Spleen (tissue), 11 donors: ENCODE results near the gene ZBTB34. TPM values are rescaled to one million over a fixed set of nuclear protein-coding genes. Genes with fewer than 3 reads are reported as not detected.

Source experiments
- DNase-seq: peaks from one replicate; pipeline ENCODE4 v3.0.0-alpha.2; 2020
- H3K27ac ChIP-seq, 8 donors: fragments of 200-600 bp; sonication (generic) in 7 of 8; 1 replicate in 4 of 8; 2 replicates in 4 of 8; pipeline versions ENCODE4 v1.5.0 to v1.8.0; 2016 to 2021; ENCODE audit warnings: inconsistent platforms in 4 of 8, mild to moderate bottlenecking in 4 of 8, moderate library complexity in 1 of 8
- H3K27me3 ChIP-seq, 7 donors: fragments of 200-600 bp; sonication (generic) in 6 of 7; replicated peaks in 1 of 7; 1 replicate in 4 of 7; 2 replicates in 3 of 7; pipeline versions ENCODE4 v1.5.0 to v1.8.0; 2016 to 2021; ENCODE audit warnings: inconsistent platforms in 3 of 7, mild to moderate bottlenecking in 1 of 7
- H3K36me3 ChIP-seq, 6 donors: fragments of 200-600 bp; sonication (generic) in 5 of 6; 1 replicate in 4 of 6; 2 replicates in 2 of 6; pipeline versions ENCODE4 v1.5.0 to v1.8.0; 2016 to 2021; ENCODE audit warnings: inconsistent platforms in 2 of 6
- H3K4me1 ChIP-seq, 6 donors: fragments of 200-600 bp; sonication (generic) in 5 of 6; 1 replicate in 3 of 6; 2 replicates in 3 of 6; pipeline versions ENCODE4 v1.5.0 to v1.8.0; 2016 to 2021; ENCODE audit warnings: inconsistent platforms in 3 of 6
- H3K4me3 ChIP-seq, 8 donors: fragments of 200-600 bp; sonication (generic) in 7 of 8; 1 replicate in 4 of 8; 2 replicates in 4 of 8; pipeline versions ENCODE4 v1.5.0 to v1.8.0; 2016 to 2021; ENCODE audit warnings: inconsistent platforms in 4 of 8, mild to moderate bottlenecking in 4 of 8, moderate library complexity in 2 of 8
- H3K9me3 ChIP-seq, 8 donors: fragments of 200-600 bp; sonication (generic) in 7 of 8; 1 replicate in 4 of 8; 2 replicates in 4 of 8; pipeline versions ENCODE4 v1.5.0 to v1.8.0; 2016 to 2021; ENCODE audit warnings: inconsistent platforms in 4 of 8
- POLR2A ChIP-seq, 3 donors: fragments of 450-650 bp; IDR thresholded peaks; one replicate each; pipeline ENCODE4 v1.5.1; 2017; ENCODE audit warnings: antibody characterized with exemption in 3 of 3, mild to moderate bottlenecking in 1 of 3
- POLR2AphosphoS5 ChIP-seq, 3 donors: sonication (generic); formaldehyde crosslinking; IDR thresholded peaks; one replicate each; pipeline ENCODE4 v1.5.1; 2017; ENCODE audit warnings: antibody characterized with exemption in 3 of 3
- WGBS, 5 donors: extraction: QIAGEN DNeasy Blood & Tissue Kit in 3 of 5; methylation state at CpG; one replicate each; pipeline versions ENCODE4 v1.1.5 to v1.1.7; 2013 to 2018; 5-methylcytosine and 5-hydroxymethylcytosine counted together
- intact Hi-C: fragments of 100-400 bp; cut with DNase I; formaldehyde crosslinking; loops from one replicate; pipeline ENCODE4 v1.15.0; 2023; ENCODE audit warnings: low total_unique reads
- polyA plus RNA-seq, 3 donors: library from polyadenylated mRNA; stranded (reverse); fragments of 200-250 nt; gene quantifications; one replicate each; pipeline ENCODE4 v1.2.1, GENCODE V29; 2013
- total RNA-seq, 7 donors: library from RNA; depleted of rRNA in 3 of 7; stranded (reverse); fragments of >200 nt in 3 of 7; fragmentation: NEBNext Ultra II Directional in 4 of 7; extraction: Animal tissue kit (Norgen Biotek cat#: 25700) in 4 of 7; gene quantifications; one replicate each; pipeline versions ENCODE4 v1.1.0 to v1.2.1, GENCODE V29; 2016 to 2021
- TF ChIP-seq, protein P1 (sequence below), 11 experiments: fragments of 200-600 bp in 7 of 11; fragments of 450-650 bp in 4 of 11; sonication (generic) in 4 of 11; IDR thresholded peaks in 8 of 11; conservative IDR thresholded peaks in 3 of 11; 1 replicate in 7 of 11; 2 replicates in 4 of 11; pipeline versions ENCODE4 v1.4.0 to v1.8.0; 2016 to 2021; ENCODE audit warnings: antibody characterized with exemption in 11 of 11, inconsistent platforms in 4 of 11, mild to moderate bottlenecking in 1 of 11
- donor health status: healthy with polysubstance abuse.
- donor health status: DM: no; HTN: no; CAD: no; lungs with moderate emphysema.
- donor health status: DM: no; HTN: no; CAD: no.
- donor health status: Bipolar disorder and iron deficiency.
- donor health status: healthy.
- donor health status: DM: no; HTN: no; CAD: no.
- donor health status: DM: yes; HTN: yes; CAD: no.

Gene ZBTB34
- total and polyA plus RNA-seq, 10 donors = 2.1 to 28.9 (median 15.1) TPM

DNA sequence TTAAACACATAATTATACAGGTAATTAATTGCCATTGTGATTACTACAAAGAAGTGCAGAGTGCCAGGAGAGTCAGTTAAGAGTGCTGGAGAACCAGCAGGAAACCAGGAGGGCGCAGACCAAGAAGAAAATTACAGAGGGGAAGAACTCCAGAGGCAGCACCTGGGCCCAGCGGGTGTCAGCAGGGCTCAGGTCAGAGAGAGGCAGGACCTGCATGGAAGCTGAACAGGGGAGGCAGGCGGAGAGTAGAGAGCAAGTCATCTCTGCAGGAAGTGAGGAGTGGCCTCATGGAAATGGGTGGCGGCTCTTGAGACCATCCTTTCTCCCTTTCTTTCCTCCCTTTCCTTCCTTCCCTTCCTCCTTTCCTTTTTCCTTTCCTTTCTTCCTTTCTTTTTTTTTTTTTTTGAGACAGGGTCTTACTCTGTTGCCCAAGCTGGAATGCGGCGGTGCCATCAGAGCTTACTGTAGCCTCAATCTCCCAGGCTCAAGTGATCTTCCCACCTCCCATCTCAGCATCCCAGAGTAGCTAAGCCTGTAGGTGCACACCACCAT is 4.0 kb upstream of the ZBTB34 start:
- Histone ChIP-seq H3K36me3 (no peaks in the 10 kb centered on the region), H3K4me1 (peaks cover 5 to 15% (median 11%) of the 10 kb centered on the region in 6 donors), H3K27ac (no peak overlapping the region), H3K27me3 (peaks cover 0 to 34% (median 0%) of the 10 kb centered on the region in 7 donors), H3K9me3 (no peaks in the 10 kb centered on the region), H3K4me3 (no peak overlapping the region)
- intact Hi-C loops = no loop called here
- TF ChIP-seq, protein P1, sequence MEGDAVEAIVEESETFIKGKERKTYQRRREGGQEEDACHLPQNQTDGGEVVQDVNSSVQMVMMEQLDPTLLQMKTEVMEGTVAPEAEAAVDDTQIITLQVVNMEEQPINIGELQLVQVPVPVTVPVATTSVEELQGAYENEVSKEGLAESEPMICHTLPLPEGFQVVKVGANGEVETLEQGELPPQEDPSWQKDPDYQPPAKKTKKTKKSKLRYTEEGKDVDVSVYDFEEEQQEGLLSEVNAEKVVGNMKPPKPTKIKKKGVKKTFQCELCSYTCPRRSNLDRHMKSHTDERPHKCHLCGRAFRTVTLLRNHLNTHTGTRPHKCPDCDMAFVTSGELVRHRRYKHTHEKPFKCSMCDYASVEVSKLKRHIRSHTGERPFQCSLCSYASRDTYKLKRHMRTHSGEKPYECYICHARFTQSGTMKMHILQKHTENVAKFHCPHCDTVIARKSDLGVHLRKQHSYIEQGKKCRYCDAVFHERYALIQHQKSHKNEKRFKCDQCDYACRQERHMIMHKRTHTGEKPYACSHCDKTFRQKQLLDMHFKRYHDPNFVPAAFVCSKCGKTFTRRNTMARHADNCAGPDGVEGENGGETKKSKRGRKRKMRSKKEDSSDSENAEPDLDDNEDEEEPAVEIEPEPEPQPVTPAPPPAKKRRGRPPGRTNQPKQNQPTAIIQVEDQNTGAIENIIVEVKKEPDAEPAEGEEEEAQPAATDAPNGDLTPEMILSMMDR (IDR thresholded peaks at IDR 0.05 in 8 of 11, conservative IDR thresholded peaks at IDR 0.05 in 3 of 11) = no peak
- TF ChIP-seq POLR2AphosphoS5 (IDR thresholded peaks at IDR 0.05) (no peak), POLR2A (IDR thresholded peaks at IDR 0.05) (no peak)
- WGBS, 5 donors = 77 to 84% (median 78%) methylated on average over 6 of the region's 6 CpGs
- no peak for DNase-seq

DNA sequence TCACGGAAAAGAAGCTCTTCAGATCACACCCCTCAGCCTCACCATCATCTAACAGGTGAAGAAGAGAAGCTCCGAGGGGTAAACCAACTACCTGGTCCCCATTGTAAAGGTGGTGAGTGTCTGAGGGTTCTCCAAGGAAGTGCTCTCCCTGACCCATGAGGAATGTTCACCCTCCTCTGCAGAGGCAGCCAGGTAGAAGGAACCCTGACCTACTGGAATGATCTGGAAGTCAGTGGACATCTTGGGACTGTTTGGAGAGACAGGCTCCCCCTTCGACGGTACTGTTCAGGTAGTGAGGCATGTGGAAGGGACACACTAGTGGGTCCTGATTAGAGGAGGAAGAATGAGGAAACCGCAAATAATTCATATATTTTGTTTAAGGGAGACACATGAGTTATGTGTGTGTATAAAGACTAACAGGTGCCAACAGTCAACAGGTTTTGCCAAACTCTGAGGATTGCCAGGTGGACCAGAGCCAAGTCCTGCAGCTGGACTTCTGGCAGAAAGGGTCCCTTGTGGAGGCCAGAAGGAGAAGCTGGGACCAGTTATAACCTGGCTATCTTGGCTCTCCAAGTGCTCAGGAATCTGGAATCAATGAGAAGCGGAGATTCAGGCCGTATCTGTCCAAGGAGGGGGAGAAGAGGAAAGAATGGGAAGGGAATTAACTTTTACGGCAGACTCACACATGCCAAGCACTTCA is 3.0 kb upstream of the ZBTB34 start:
- Histone ChIP-seq H3K36me3 (no peaks in the 10 kb centered on the region), H3K4me3 (no peak overlapping the region), H3K4me1 (peaks cover 15 to 25% (median 21%) of the 10 kb centered on the region in 6 donors), H3K9me3 (no peaks in the 10 kb centered on the region), H3K27me3 (peaks cover 0 to 23% (median 0%) of the 10 kb centered on the region in 7 donors), H3K27ac (no peak overlapping the region)
- TF ChIP-seq, protein P1 (IDR thresholded peaks at IDR 0.05 in 8 of 11, conservative IDR thresholded peaks at IDR 0.05 in 3 of 11) = no peak
- no peak for TF ChIP-seq POLR2AphosphoS5 (IDR thresholded peaks at IDR 0.05)
- no peak for TF ChIP-seq POLR2A (IDR thresholded peaks at IDR 0.05)
- DNase-seq = no peak
- 81 to 88% (median 87%) methylated on average over 8 of the region's 8 CpGs for WGBS, 5 donors
- intact Hi-C loops = no loop called here

DNA sequence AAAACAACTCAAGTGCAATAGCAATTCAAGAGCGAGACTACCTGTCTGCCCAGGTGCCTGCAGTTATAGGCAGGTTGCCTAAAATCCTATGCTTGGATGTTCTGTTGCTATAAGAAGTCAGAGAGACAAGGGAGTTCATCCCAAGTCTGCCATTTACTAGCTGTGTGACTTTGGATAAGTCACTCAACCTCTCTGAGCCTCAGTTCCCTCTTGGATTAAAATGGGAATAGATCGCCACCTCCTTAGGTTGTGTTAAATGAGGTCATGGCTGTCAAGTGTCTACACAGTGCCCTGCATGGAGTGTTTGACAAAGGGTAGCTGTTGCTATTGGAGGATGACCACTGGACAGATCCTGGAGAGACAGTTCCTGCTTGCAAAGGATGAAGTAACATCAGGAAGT is 1.3 kb upstream of the ZBTB34 start:
- Histone ChIP-seq H3K4me1 (peaks cover 24 to 42% (median 38%) of the 10 kb centered on the region in 6 donors), H3K27me3 (peaks cover 0 to 8% (median 0%) of the 10 kb centered on the region in 7 donors), H3K36me3 (peaks cover 0 to 8% (median under 1%) of the 10 kb centered on the region in 6 donors), H3K27ac (no peak overlapping the region), H3K9me3 (no peaks in the 10 kb centered on the region), H3K4me3 (no peak overlapping the region)
- no peak for TF ChIP-seq POLR2AphosphoS5 (IDR thresholded peaks at IDR 0.05)
- no peak for TF ChIP-seq POLR2A (IDR thresholded peaks at IDR 0.05)
- TF ChIP-seq, protein P1 (IDR thresholded peaks at IDR 0.05 in 8 of 11, conservative IDR thresholded peaks at IDR 0.05 in 3 of 11) = no peak
- intact Hi-C loops = no loop called here
- DNase-seq = no peak
- WGBS, 5 donors = 88 to 97% (median 92%) methylated on average over 2 of the region's 2 CpGs
